Hepatocyte (in vitro differentiated cells): ENCODE data around the gene CDC6.

ENCODE experiments used
- EZH2 ChIP-seq: fragments of 200-600 bp; sonication (generic); IDR thresholded peaks from 2 replicates; pipeline ENCODE4 v1.6.1; 2016; ENCODE audit warnings: antibody characterized with exemption, mild to moderate bottlenecking, borderline replicate concordance
- EZH2phosphoT487 ChIP-seq: fragments of 200-600 bp; sonication (generic); IDR thresholded peaks from one replicate; pipeline ENCODE4 v1.6.1; 2018; ENCODE audit warnings: antibody characterized with exemption, mild to moderate bottlenecking, low read depth, moderate library complexity; ENCODE audit not compliant: unreplicated experiment, severe bottlenecking
- TF ChIP-seq, protein P1 (sequence below): fragments of 200-600 bp; sonication (generic); IDR thresholded peaks from 2 replicates; pipeline ENCODE4 v1.5.1; 2016; ENCODE audit warnings: antibody characterized with exemption, mild to moderate bottlenecking; ENCODE audit not compliant: poor library complexity

DNA sequence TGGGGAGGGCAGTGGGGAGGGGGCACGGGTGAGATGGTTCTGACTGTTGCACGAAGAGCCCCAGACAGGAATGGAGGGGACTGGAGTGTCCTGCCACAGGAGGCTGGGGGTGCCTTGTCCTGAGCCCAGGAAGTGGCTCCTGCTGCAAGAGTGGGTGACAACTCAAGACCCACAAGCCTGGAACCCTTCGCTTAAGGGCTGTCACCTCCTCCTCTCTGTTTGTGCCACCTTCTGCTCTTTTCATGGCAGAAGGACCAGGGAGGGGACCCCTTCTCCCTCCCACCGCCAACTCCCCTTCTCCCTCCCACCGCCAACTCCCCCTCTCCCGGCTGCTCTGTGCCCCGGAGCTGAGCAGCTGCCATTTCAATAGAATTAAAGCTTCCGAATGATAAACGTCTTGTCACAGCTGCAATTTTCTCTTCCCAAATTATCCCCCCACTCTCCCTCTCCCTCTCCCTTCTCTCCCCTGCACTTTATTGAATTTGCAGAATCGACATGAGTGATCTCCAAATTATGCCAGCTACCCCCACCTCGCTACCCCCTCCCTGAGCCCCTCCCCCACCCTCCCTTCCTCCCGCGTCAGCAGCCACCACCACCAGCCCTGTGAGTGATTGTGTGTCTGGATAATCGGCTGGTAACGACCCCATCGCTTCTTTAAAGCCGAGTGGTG, 63.1 kb downstream of the CDC6 start:
- TF ChIP-seq, protein P1, sequence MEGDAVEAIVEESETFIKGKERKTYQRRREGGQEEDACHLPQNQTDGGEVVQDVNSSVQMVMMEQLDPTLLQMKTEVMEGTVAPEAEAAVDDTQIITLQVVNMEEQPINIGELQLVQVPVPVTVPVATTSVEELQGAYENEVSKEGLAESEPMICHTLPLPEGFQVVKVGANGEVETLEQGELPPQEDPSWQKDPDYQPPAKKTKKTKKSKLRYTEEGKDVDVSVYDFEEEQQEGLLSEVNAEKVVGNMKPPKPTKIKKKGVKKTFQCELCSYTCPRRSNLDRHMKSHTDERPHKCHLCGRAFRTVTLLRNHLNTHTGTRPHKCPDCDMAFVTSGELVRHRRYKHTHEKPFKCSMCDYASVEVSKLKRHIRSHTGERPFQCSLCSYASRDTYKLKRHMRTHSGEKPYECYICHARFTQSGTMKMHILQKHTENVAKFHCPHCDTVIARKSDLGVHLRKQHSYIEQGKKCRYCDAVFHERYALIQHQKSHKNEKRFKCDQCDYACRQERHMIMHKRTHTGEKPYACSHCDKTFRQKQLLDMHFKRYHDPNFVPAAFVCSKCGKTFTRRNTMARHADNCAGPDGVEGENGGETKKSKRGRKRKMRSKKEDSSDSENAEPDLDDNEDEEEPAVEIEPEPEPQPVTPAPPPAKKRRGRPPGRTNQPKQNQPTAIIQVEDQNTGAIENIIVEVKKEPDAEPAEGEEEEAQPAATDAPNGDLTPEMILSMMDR: no peak
- TF ChIP-seq EZH2phosphoT487 (no peak), EZH2 (no peak)
